HL-60/S4 (cell line): ENCODE results near the gene APOBEC3F.

Experiments
- in situ Hi-C: fragments of 300-500 bp; cut with MboI; formaldehyde crosslinking; loops from 2 replicates; pipeline ENCODE4 v1.14.3; 2022; ENCODE audit warnings: low sequenced_read_pairs

APOBEC3F gene

GRCh38 chr22:39088685-39089032 lies 48.0 kb downstream of the APOBEC3F start:
- in situ Hi-C loops, result no loop called here

- in situ Hi-C loops, result no loop called here
These were observed 49.3 kb downstream of the APOBEC3F start for GRCh38 chr22:39089928-39090327.

GRCh38 chr22:39090426-39091064 lies 49.9 kb downstream of the APOBEC3F start:
- in situ Hi-C loops, result no loop called here

DNA sequence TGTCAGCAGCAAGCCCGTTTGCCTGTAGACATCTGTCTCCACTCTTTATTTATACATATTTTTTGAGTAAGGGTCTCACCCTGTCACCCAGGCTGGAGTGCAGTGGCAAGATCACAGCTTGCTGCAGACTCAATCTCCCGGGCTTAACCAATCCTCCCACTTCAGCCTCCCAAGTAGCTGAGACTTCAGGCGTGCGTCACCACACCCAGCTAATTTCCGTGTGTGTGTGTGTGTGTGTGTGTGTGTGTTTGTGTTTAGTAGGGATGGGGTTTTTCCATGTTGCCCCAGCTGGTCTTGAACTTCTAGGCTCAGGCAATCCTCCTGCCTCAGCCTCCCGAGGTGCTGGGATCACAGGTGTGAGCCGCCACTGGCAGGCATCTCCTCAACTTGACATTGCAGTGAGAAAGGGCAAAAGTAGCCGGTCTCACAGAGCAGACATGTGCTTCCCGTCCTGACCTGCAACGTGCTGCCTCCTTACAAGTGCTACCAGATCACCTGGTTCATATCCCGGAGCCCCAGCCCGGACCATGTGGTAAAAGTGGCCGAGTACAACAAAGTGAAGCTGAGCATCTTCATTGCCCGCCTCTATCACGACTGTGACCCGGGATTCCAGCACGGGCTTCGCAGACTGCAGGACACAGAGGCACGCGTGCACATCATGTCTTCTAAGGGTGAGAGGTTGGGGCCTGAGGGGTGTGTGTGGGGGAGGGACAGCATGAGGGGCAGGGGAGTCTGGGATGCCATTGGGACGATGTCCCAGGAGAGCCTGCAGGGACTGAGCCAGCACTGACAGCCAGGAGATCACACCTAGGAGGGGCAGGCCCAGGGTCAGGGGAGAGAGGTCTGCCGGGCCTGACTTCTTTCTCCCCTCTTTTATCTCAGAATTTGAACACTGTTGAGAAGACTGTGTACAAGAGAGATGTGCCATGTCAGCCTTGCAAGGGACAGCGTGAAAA lies 50.7 kb downstream of the APOBEC3F start:
- in situ Hi-C loops, result no loop called here

GRCh38 chr22:39092111-39092862 lies 51.6 kb downstream of the APOBEC3F start:
- in situ Hi-C loops, result no loop called here

DNA sequence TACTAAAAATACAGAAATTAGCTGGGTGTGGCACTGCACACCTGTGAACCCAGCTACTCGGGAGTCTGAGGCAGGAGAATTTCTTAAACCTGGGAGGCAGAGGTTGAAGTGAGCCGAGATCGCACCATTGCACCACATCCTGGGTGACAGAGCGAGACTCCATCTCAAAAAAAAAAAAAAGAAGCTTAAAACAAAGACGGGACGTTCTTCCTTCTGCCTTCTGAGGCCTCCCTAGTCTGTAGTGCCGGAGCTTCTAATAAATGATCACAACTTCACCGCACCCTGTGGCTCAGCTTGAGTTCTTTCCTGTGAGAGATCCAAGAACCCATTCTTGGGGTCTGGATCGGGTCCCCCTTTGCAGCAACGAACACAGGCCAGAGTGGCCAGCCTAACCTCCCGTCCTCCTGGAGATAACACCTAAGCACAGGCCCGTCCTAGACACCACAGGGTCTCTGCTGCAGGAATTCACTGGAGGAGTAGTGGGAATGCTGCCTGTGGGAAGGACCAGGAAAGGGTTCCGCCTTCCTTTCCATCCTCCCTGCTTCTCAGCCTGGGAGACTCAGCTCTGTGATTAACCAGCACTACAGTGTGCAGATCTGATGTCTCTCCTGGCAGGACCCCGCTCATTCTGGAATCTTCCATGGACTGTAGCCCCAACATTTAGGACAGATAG lies 54.2 kb downstream of the APOBEC3F start:
- in situ Hi-C loops, result no loop called here

GRCh38 chr22:39095971-39096370 lies 55.3 kb downstream of the APOBEC3F start:
- in situ Hi-C loops, result no loop called here

DNA sequence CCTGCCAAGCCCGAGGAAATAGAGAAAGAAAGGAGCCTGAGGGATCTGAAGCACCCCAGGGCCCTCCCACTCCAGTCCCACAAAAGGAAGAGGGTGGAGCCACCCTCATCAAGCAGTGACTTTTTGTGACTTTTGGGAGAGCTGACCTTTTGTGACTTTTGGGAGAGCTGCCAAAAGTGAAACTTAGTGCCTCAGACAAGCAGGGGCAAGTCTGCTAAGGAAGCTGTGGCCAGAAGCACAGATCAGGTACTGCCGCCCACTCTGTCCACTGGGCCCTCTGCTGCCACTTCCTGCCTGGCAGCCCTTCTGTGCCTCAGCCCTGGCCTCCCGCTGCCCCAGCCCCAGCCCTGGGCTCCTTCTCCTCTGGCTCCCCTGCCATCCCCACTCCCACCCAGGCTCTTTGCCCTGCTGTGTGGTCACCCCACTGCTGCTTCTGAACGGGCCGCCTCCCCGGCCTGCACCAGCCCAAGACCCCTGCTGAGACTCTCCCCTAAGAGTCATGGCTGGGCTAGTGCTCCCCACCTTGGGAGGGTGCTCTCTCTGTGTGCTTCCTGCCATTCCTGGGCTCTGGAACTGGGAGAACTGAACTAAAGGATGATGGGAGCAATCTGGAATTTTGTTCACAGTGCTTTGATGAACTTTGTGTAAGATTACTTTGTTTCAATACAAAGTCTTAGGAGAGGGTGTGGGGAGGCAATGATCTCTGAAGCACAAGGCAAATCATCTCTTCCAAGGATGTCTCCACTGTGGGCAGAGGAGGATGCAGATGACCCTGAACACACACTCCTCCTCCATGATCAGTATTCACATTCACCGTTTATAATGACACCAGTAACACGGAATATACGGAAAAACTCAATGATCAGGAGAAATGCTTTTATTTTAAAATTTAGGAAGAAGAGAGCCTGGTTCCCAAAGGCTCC lies 56.7 kb downstream of the APOBEC3F start, which contains the start of gene APOBEC3H:
APOBEC3H (plus strand) TSS at position 147 of the 923 bp plus-strand sequence. CDS start 3,035 bp downstream, outside the sequence.
- in situ Hi-C loops, result no loop called here

GRCh38 chr22:39098026-39098425 lies 57.4 kb downstream of the APOBEC3F start:
- in situ Hi-C loops, result no loop called here

GRCh38 chr22:39098576-39098975 lies 57.9 kb downstream of the APOBEC3F start:
- in situ Hi-C loops, result no loop called here

GRCh38 chr22:39101226-39101625 lies 60.6 kb downstream of the APOBEC3F start:
- in situ Hi-C loops, result loop anchor here (25.0 kb wide), 1 partner anchor 239 kb away; the partner anchor contains the start of gene CBX6

GRCh38 chr22:39103431-39103830 lies 62.8 kb downstream of the APOBEC3F start:
- in situ Hi-C loops, result loop anchor here (25.0 kb wide), 1 partner anchor 241 kb away; the partner anchor contains the start of gene CBX6
